Neuronal stem cell (in vitro differentiated cells): Measurements from ENCODE around the gene TYW1B.
"Not testable (repeated sequence)": the region's sequence is repeated elsewhere in the genome, so short reads cannot be mapped to it uniquely, and the experiment has no call there.

Experiments
- DNase-seq: peaks from one replicate; pipeline ENCODE4 v3.0.0-alpha.2; 2013; ENCODE audit warnings: low spot score
- H2AFZ ChIP-seq: one replicate; pipeline ENCODE4 v1.6.1; 2013; ENCODE audit warnings: mild to moderate bottlenecking, low read length, inconsistent platforms
- H2AK5ac ChIP-seq: 2 replicates; pipeline ENCODE4 v1.6.1; 2013; ENCODE audit warnings: low read depth, mild to moderate bottlenecking, inconsistent platforms, low read length, moderate library complexity, mixed read lengths
- H2BK120ac ChIP-seq: 2 replicates; pipeline ENCODE4 v1.6.1; 2013; ENCODE audit warnings: low read depth, mild to moderate bottlenecking, inconsistent platforms, low read length, moderate library complexity, mixed read lengths
- H2BK12ac ChIP-seq: one replicate; pipeline ENCODE4 v1.6.1; 2013; ENCODE audit warnings: low read length, inconsistent platforms
- H2BK15ac ChIP-seq: 2 replicates; pipeline ENCODE4 v1.6.1; 2013; ENCODE audit warnings: mild to moderate bottlenecking, low read length, inconsistent platforms, mixed read lengths
- H2BK5ac ChIP-seq: one replicate; pipeline ENCODE4 v1.6.1; 2013; ENCODE audit warnings: inconsistent platforms, mild to moderate bottlenecking, low read length, moderate library complexity
- H3K14ac ChIP-seq: one replicate; pipeline ENCODE4 v1.6.1; 2013; ENCODE audit warnings: low read length, inconsistent platforms
- H3K18ac ChIP-seq: 2 replicates; pipeline ENCODE4 v1.6.1; 2013; ENCODE audit warnings: low read length, inconsistent platforms
- H3K23ac ChIP-seq: 2 replicates; pipeline ENCODE4 v1.6.1; 2013; ENCODE audit warnings: low read depth, mild to moderate bottlenecking, mixed read lengths, low read length, inconsistent platforms; ENCODE audit not compliant: poor library complexity
- H3K27ac ChIP-seq: replicated peaks from 3 replicates; pipeline ENCODE4 v1.5.1; 2013; ENCODE audit warnings: low read length, inconsistent platforms
- H3K27me3 ChIP-seq, 3 experiments: 2 replicates each; pipeline ENCODE4 v1.6.1; 2013; ENCODE audit warnings: low read length in 3 of 3, mild to moderate bottlenecking in 2 of 3, inconsistent platforms in 1 of 3, low read depth in 1 of 3, mixed read lengths in 1 of 3, moderate library complexity in 1 of 3; ENCODE audit not compliant: control insufficient read depth in 3 of 3, insufficient read depth in 3 of 3
- H3K36me3 ChIP-seq, 2 donors: replicated peaks in 1 of 2; 2 replicates each; pipeline ENCODE4 v1.6.1; 2013; ENCODE audit warnings: low read length in 2 of 2; ENCODE audit not compliant: control insufficient read depth in 2 of 2, insufficient read depth in 2 of 2
- H3K4ac ChIP-seq: 2 replicates; pipeline ENCODE4 v1.6.1; 2013; ENCODE audit warnings: inconsistent platforms, mild to moderate bottlenecking, low read length, moderate library complexity
- H3K4me1 ChIP-seq, 2 donors: 1 replicate in 1 of 2; 2 replicates in 1 of 2; pipeline ENCODE4 v1.6.1; 2013; ENCODE audit warnings: low read length in 2 of 2, low read depth in 1 of 2; ENCODE audit not compliant: control insufficient read depth in 2 of 2, insufficient read depth in 1 of 2
- H3K4me2 ChIP-seq: one replicate; pipeline ENCODE4 v1.6.1; 2013; ENCODE audit warnings: mild to moderate bottlenecking, low read length, inconsistent platforms; ENCODE audit not compliant: insufficient read depth, poor library complexity, severe bottlenecking
- H3K4me3 ChIP-seq, 2 donors: 2 replicates each; pipeline ENCODE4 v1.5.1; 2013; ENCODE audit warnings: low read length in 2 of 2, mild to moderate bottlenecking in 2 of 2, inconsistent platforms in 1 of 2, moderate library complexity in 1 of 2
- H3K79me1 ChIP-seq: one replicate; pipeline ENCODE4 v1.6.1; 2013; ENCODE audit warnings: low read depth, mild to moderate bottlenecking, inconsistent platforms, low read length, moderate library complexity
- H3K9ac ChIP-seq: one replicate; pipeline ENCODE4 v1.6.1; 2013; ENCODE audit warnings: mild to moderate bottlenecking, low read depth, low read length, inconsistent platforms; ENCODE audit not compliant: poor library complexity
- H3K9me3 ChIP-seq, 2 donors: replicated peaks in 1 of 2; 2 replicates each; pipeline versions ENCODE3 to v1.6.1; 2013; ENCODE audit warnings: low read length in 2 of 2, mild to moderate bottlenecking in 2 of 2, inconsistent platforms in 1 of 2, low read depth in 1 of 2, mixed read lengths in 1 of 2, moderate library complexity in 1 of 2; ENCODE audit not compliant: control insufficient read depth in 2 of 2, insufficient read depth in 1 of 2
- H4K8ac ChIP-seq: one replicate; pipeline ENCODE4 v1.6.1; 2013; ENCODE audit warnings: low read depth, mild to moderate bottlenecking, inconsistent platforms, low read length, moderate library complexity
- H4K91ac ChIP-seq: one replicate; pipeline ENCODE4 v1.6.1; 2013; ENCODE audit warnings: low read length, low read depth, mild to moderate bottlenecking, inconsistent platforms; ENCODE audit not compliant: poor library complexity
- WGBS, 2 donors: extraction: QIAGEN DNeasy Blood & Tissue Kit; methylation state at CpG; one replicate each; pipeline ENCODE4 v1.1.7; 2013; ENCODE audit warnings: missing lambda C conversion rate in 2 of 2, mixed read lengths in 1 of 2; ENCODE audit not compliant: insufficient read length in 2 of 2, insufficient replicate concordance in 1 of 2; ENCODE audit errors: extremely low coverage in 2 of 2; 5-methylcytosine and 5-hydroxymethylcytosine counted together

The TYW1B gene

GRCh38 chr7:72810437-72810836 is 17.6 kb downstream of the TYW1B start:
- H2AFZ ChIP-seq, H3K4me1 ChIP-seq, H3K27ac ChIP-seq, H2BK15ac ChIP-seq, H4K8ac ChIP-seq, H3K9me3 ChIP-seq, H3K27me3 ChIP-seq, H2BK120ac ChIP-seq, H2BK12ac ChIP-seq, H3K9ac ChIP-seq, DNase-seq, H3K4me2 ChIP-seq, H4K91ac ChIP-seq, H3K79me1 ChIP-seq, H2BK5ac ChIP-seq, H3K23ac ChIP-seq, H3K4ac ChIP-seq, H3K14ac ChIP-seq, H3K4me3 ChIP-seq, H2AK5ac ChIP-seq, H3K18ac ChIP-seq: not testable (repeated sequence)
- no CpG with 5 or more reads among the region's 7 CpGs for WGBS, 2 donors
- H3K36me3 ChIP-seq: peaks cover 0 to 34% of the 10 kb centered on the region in 2 donors

- not testable (repeated sequence) for H3K18ac ChIP-seq, H2AK5ac ChIP-seq, H3K79me1 ChIP-seq, H2BK5ac ChIP-seq, H3K23ac ChIP-seq, H3K9ac ChIP-seq, H3K4me3 ChIP-seq, H3K4me1 ChIP-seq, H3K4me2 ChIP-seq, H2AFZ ChIP-seq, DNase-seq, H3K14ac ChIP-seq, H3K27me3 ChIP-seq, H4K8ac ChIP-seq, H2BK12ac ChIP-seq, H3K4ac ChIP-seq, H2BK120ac ChIP-seq, H3K9me3 ChIP-seq, H2BK15ac ChIP-seq, H4K91ac ChIP-seq, H3K27ac ChIP-seq
- WGBS, 2 donors: no CpG with 5 or more reads among the region's 13 CpGs
- H3K36me3 ChIP-seq: peaks cover 2 to 28% of the 10 kb centered on the region in 2 donors
These were observed 19.5 kb downstream of the TYW1B start for GRCh38 chr7:72808511-72808910.

GRCh38 chr7:72806851-72807250 is 21.1 kb downstream of the TYW1B start:
- not testable (repeated sequence) for H3K9ac ChIP-seq, H3K4me2 ChIP-seq, H2AK5ac ChIP-seq, H4K8ac ChIP-seq, H2BK15ac ChIP-seq, H3K18ac ChIP-seq, H2BK12ac ChIP-seq, H2BK120ac ChIP-seq, H3K4me3 ChIP-seq, H3K79me1 ChIP-seq, H3K9me3 ChIP-seq, H3K27me3 ChIP-seq, DNase-seq, H4K91ac ChIP-seq, H2BK5ac ChIP-seq, H3K4ac ChIP-seq, H3K4me1 ChIP-seq, H3K14ac ChIP-seq, H3K23ac ChIP-seq, H3K27ac ChIP-seq, H2AFZ ChIP-seq
- H3K36me3 ChIP-seq: peaks cover 2 to 28% of the 10 kb centered on the region in 2 donors
- no CpG with 5 or more reads among the region's 6 CpGs for WGBS, 2 donors

GRCh38 chr7:72805526-72806494 is 22.2 kb downstream of the TYW1B start:
- H3K23ac ChIP-seq: no peak overlapping the region
- H3K36me3 ChIP-seq: peaks cover 2 to 26% of the 10 kb centered on the region in 2 donors
- H3K14ac ChIP-seq: no peak overlapping the region
- no peak overlapping the region for H2BK15ac ChIP-seq
- H3K27ac ChIP-seq: no peak overlapping the region
- no peak overlapping the region for H3K4me3 ChIP-seq
- H3K9ac ChIP-seq: no peak overlapping the region
- H2BK120ac ChIP-seq: no peak overlapping the region
- H4K91ac ChIP-seq: no peak overlapping the region
- no peak overlapping the region for H3K4ac ChIP-seq
- no peak overlapping the region for H3K4me2 ChIP-seq
- no peak overlapping the region for H2AK5ac ChIP-seq
- H2BK12ac ChIP-seq: no peak overlapping the region
- H3K9me3 ChIP-seq: no peaks in the 10 kb centered on the region
- H4K8ac ChIP-seq: no peak overlapping the region
- DNase-seq: no peak
- no peak overlapping the region for H2AFZ ChIP-seq
- H3K79me1 ChIP-seq: no peaks in the 10 kb centered on the region
- no peak overlapping the region for H2BK5ac ChIP-seq
- WGBS, 2 donors: no CpG with 5 or more reads among the region's 15 CpGs
- H3K4me1 ChIP-seq: no peaks in the 10 kb centered on the region
- no peaks in the 10 kb centered on the region for H3K27me3 ChIP-seq
- H3K18ac ChIP-seq: no peak overlapping the region
